ENCODE measurements around the gene CPM.

CPM gene

DNA sequence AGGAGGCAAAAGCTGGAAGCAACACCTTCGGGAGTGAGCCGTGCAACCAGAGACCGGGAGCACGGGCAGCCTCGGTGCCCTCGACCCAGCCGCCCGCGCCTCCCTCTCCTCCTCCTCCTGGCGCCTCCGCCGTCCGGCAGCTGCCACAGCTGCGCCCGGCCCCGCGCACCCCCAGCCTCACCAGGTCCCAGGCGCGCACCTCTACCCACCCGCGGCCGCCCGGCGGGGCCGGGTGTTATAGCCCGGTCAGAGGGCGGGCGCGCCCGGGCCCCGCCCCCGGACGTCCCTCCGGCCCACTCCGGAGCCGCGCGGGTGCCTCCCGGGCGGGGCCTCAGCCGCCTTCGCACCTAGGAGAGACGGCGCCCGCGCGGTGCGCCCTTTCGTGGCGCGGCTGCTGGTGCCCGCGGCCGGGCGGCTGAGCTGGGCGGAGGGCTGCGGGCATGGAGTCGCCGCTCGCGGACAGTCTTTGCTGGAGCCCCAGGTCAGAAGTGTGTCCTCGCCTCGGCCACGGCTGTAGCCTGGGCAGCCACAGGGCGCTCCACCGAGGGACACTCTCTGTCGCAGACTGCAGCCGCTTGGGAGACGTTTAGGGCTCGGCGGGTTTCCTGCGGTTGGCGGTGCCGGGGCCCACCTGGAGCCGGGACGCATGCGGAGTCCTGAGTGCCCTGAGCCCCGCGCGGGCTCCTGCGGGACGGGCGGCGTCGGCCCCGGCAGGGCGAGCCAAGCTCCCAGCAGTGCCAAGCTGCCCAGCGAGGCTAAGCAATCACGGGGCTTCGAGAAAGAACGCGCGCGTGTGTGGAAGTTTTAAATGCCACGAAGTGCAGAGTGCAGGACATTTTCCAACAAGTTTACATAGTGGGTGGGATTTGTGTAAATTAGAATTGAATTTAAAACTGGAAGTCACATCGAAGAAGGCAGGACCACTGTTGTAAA is at the start of gene CPM:
Gene CPM, minus strand, starts transcription at position 211 of the 933 bp plus-strand sequence. CDS start 334 bp downstream, outside the sequence.
- DNase-seq = no peak

GRCh38 chr12:68981516-68981915 is 48.5 kb upstream of the CPM start:
- DNase-seq = no peak

GRCh38 chr12:68980476-68981212 is 47.7 kb upstream of the CPM start:
- DNase-seq = no peak

DNA sequence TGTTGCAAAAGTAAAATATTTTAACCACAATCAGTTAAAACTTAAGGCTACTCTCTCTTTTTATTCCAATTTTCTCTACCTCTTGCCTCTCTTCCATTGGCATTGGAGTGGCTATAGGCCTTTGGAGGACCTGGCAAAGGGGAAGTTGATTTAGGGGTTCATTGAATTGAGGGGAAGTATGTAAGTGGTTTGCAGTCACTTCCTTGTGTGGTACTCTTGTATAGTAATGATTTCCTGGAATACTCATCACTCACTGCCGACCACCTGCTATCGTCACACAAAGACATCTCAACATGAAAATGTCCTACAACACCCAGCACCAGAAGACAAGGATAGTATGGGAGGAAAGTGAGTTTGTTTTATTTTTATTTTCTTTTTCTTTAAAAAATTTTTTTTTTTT is 45.7 kb upstream of the CPM start:
- no peak for DNase-seq

- no peak for DNase-seq
Measured at GRCh38 chr12:68977909-68978610, 45.1 kb upstream of the CPM start.

GRCh38 chr12:68977335-68977734 is 44.4 kb upstream of the CPM start:
- no peak for DNase-seq

- DNase-seq = no peak
Measured at GRCh38 chr12:68976395-68976841, 43.4 kb upstream of the CPM start.

GRCh38 chr12:68975811-68976210 is 42.8 kb upstream of the CPM start:
- no peak for DNase-seq

DNA sequence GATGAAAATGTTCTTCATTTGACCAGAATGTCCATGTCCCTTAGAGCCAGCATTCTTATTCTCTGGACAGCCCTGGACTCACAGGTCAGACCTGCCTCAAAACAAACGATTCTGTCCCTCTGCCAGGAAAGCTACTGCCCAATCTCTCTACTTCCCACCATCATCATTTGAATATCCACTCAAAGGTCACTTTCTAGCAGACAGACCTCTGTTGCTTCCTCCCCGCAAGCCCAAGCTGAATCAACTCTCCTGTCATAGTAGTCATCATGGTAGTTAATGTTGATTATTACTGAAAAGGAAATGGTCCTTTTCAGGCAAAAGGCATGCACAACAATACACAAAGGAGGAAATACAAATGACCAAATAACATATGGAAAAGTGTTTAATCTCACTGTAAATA is 39.6 kb upstream of the CPM start:
- DNase-seq = no peak

DNA sequence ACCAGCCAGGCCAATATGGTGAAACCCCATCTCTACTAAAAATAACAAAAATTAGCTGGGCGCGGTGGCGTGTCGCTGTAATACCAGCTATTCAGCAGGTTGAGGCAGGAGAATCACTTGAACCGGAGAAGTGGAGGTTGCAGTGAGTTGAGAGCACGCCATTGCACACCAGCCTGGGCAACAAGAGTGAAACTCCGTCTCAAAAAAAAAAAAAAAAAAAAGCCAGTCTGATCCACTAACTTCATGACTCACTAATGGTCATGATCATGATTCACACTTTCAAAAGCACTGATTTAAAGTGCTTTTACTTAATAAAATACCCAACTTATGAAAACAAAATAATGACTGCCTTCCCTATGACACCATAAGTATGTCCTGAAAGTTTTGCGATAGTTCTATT is 38.4 kb upstream of the CPM start:
- no peak for DNase-seq

DNA sequence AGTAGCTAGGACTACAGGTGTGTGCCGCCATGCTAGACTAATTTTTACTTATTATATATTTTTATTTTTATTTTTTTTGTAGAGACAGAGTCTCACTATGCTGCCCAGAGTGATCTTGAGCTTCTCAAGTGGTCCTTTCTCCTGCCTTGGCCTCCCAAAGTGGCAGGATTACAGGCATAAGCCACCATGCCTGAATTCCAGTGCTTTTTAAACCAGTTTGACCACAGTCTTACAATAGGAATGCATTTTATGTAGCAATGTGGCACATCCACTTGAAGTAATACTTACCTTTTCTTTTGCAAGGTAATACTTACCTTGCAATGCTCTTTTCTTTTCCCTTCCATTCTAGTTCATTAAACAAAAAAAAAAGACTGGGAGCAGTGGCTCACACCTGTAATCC is 38.0 kb upstream of the CPM start:
- no peak for DNase-seq

GRCh38 chr12:68970306-68970705 is 37.3 kb upstream of the CPM start:
- no peak for DNase-seq

- no peak for DNase-seq
Measured at GRCh38 chr12:68967046-68967445, 34.1 kb upstream of the CPM start.

GRCh38 chr12:68963856-68964745 is 31.1 kb upstream of the CPM start:
- DNase-seq = no peak

DNA sequence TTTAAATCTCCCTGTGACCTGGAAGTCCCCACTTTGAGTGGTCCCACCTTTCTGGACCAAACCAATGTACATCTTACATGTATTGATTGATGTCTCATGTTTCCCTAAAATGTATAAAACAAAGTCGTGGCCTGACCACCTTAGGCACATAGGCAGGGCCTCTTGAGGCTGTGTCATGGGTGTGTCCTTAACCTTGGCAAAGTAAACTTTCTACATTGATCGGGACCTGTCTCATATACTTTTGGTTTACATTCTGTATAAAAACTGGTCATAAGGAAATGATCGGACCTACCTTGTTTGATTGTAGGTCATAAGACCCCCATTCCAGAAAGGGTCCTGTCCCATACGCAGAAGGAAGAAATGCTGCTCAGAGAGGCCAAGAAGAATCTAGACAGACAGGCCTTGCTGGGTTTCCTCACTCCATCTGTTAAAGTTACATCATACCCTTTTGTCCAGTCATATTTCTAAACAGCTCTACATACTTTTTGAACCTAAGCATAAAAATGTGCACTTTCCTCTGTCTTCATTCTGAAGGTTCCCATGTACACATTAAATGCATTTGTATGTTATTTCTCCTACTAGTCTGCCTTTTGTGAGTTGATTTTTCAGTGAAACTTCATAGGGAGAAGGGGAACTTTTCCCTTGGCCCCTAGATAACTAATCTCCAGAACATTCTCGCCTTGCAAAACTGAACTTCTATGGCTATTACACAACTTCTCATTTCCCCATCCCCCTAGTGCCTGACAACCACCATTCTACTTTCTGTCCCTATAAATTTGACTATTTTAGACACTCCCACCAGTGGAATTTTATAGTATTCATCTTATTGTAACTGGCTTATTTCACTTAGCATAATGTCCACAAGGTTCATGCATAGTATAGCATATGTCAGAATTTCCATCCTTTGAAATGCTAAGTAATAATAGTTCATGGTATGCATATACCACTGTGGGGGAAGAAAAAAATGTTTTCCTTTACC is 30.2 kb upstream of the CPM start:
- no peak for DNase-seq

DNA sequence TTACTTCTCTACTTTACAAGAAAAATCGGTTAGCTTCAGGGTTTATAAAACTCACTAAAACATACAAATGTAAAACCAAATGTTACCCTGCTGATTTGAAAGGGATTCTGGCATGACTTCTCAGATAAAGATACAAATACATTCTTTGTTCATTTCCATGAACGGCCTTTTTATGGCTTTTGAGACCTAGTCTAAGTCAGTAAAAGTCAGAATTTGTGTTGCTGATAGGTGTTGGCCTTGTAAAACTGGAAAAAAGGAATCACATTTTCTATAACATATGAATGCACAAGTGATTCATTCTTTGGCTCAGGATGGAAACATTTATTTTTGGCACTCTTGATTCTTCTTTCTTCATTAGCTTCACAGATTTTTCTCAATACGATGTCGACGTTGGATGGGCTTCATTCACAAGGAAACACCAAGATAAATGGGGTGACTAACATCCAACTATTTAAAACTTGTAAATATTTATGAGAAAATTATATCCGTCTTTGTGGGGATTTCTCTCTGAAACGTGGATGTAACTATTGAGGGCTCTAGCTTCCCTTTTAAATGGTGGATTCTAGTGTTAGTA is 27.0 kb upstream of the CPM start:
- no peak for DNase-seq

DNA sequence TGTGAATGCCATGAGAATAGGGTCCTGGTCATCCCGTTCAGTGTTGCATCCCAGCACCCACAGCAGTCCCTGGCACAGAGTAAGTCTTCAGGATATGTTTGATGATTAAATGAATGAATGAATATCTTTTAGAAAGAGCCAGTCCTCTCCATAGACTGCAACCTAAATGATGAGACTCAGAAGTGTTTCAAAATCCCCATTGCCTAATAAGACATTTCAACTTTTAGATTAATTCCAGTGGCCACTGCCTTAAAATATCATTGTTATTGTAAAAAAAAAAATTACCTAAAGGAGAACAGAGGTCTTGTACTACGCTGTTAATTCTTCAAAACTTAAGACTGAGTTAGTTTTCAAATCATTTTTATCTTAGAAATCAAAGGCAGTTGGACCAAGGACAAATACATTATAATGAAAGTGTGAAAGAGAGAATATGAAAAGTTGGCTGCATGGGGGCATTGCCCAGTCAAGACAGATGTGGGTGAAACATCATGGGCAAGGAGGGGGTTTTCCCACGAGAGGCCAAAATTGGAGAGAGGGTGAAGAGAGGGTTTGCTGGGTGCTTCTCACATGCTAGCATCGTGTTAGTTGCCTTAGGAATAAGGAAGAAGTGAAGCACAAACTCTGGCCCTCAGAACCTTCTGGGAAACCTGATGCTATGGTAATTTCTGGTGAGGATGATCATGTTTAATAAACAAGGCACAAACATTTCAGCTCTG is 26.3 kb upstream of the CPM start:
- DNase-seq = no peak

GRCh38 chr12:68958322-68958721 is 25.4 kb upstream of the CPM start:
- DNase-seq = no peak

DNA sequence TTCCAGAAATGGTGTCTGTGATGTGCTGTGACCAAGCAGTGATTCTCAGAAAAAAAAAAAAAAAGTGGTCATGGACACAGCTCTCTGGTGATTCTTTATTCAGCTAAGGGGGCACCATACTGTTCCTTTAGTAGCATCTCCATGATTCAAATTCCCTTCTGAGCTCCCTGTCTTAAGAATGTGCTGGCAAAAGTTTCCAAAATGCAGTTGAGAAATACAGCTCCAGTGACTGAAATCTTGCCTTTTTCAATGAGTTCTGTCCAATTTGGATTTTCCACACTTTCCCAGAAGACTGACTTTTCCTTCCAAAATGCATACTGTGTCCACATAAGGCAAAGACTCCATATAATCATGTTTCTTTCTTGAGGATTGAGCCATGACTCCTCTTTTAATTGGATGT is 24.3 kb upstream of the CPM start:
- DNase-seq = no peak

DNA sequence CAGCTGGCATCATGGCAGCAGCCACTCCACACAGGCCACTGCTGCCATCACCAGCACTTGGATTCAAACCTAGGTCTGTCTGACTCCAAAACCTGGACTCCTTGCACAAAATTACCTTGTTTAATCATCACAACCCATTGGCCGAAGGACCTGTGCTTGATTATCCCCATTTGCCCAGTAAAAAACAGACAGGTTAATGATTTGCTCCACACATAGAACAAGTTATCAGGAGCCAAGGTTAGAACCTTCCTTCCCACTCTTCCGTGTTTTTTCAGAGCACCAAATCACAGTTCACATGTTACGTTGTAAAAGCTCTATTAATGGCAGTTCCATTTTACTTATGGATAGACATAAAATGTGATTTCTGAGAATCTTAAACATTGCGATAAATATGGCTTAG is 23.5 kb upstream of the CPM start:
- no peak for DNase-seq

Measured in NCI-H446 (cell line).